Sigmoid colon (tissue), 4 donors: ENCODE measurements around the gene JAG2.

Experiments
- POLR2A ChIP-seq, 2 donors: fragments of 450-650 bp; IDR thresholded peaks; one replicate each; pipeline ENCODE4 v1.6.1; 2016; ENCODE audit warnings: antibody characterized with exemption in 2 of 2, mild to moderate bottlenecking in 2 of 2, moderate library complexity in 2 of 2
- POLR2AphosphoS5 ChIP-seq, 4 donors: sonication (generic); formaldehyde crosslinking; IDR thresholded peaks; one replicate each; pipeline ENCODE4 v1.6.1; 2017; ENCODE audit warnings: antibody characterized with exemption in 4 of 4
- TF ChIP-seq, protein P1 (sequence below), 4 experiments: fragments of 450-650 bp in 3 of 4; fragments of 200-600 bp in 1 of 4; IDR thresholded peaks; one replicate each; pipeline ENCODE4 v1.5.1; 2016 to 2019; ENCODE audit warnings: antibody characterized with exemption in 4 of 4, mild to moderate bottlenecking in 3 of 4, moderate library complexity in 2 of 4

GRCh38 chr14:105212541-105213300 lies 44.1 kb upstream of the JAG2 start:
- TF ChIP-seq, protein P1, sequence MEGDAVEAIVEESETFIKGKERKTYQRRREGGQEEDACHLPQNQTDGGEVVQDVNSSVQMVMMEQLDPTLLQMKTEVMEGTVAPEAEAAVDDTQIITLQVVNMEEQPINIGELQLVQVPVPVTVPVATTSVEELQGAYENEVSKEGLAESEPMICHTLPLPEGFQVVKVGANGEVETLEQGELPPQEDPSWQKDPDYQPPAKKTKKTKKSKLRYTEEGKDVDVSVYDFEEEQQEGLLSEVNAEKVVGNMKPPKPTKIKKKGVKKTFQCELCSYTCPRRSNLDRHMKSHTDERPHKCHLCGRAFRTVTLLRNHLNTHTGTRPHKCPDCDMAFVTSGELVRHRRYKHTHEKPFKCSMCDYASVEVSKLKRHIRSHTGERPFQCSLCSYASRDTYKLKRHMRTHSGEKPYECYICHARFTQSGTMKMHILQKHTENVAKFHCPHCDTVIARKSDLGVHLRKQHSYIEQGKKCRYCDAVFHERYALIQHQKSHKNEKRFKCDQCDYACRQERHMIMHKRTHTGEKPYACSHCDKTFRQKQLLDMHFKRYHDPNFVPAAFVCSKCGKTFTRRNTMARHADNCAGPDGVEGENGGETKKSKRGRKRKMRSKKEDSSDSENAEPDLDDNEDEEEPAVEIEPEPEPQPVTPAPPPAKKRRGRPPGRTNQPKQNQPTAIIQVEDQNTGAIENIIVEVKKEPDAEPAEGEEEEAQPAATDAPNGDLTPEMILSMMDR (IDR thresholded peaks at IDR 0.05) = no peak
- TF ChIP-seq POLR2A (IDR thresholded peaks at IDR 0.05) (no peak), POLR2AphosphoS5 (IDR thresholded peaks at IDR 0.05) (no peak)
